Ishikawa (cell line): ENCODE data around the gene DOCK8.

Experiments
- NFIC ChIP-seq: IDR thresholded peaks from 2 replicates; pipeline ENCODE4 v1.6.1; 2012
- RAD21 ChIP-seq: IDR thresholded peaks from 2 replicates; pipeline ENCODE4 v1.6.1; 2012; ENCODE audit warnings: low read depth
- TF ChIP-seq, protein P1 (sequence below): IDR thresholded peaks from 2 replicates; pipeline ENCODE4 v1.6.1; 2012; ENCODE audit warnings: low read depth, mild to moderate bottlenecking

DNA sequence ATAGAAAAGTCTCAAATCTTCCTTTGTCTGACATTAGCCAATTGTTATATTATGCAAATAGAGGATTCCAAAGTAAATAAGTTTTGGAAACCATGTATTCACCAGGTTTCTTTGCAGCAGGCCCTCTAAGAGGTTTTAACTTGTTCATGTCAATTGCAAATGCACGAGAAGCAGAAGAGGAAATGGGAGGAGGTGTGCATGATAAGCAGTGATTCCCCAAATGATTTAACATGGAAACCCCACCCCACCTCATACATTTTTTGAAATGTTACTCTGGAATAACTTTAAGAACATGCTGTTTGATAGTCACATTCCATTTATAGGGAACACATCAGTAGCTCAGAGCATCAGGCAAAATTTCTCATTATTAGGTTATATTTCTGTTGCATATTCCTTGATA, 190.7 kb downstream of the DOCK8 start:
- no peak for TF ChIP-seq RAD21
- TF ChIP-seq NFIC: no peak
- TF ChIP-seq, protein P1, sequence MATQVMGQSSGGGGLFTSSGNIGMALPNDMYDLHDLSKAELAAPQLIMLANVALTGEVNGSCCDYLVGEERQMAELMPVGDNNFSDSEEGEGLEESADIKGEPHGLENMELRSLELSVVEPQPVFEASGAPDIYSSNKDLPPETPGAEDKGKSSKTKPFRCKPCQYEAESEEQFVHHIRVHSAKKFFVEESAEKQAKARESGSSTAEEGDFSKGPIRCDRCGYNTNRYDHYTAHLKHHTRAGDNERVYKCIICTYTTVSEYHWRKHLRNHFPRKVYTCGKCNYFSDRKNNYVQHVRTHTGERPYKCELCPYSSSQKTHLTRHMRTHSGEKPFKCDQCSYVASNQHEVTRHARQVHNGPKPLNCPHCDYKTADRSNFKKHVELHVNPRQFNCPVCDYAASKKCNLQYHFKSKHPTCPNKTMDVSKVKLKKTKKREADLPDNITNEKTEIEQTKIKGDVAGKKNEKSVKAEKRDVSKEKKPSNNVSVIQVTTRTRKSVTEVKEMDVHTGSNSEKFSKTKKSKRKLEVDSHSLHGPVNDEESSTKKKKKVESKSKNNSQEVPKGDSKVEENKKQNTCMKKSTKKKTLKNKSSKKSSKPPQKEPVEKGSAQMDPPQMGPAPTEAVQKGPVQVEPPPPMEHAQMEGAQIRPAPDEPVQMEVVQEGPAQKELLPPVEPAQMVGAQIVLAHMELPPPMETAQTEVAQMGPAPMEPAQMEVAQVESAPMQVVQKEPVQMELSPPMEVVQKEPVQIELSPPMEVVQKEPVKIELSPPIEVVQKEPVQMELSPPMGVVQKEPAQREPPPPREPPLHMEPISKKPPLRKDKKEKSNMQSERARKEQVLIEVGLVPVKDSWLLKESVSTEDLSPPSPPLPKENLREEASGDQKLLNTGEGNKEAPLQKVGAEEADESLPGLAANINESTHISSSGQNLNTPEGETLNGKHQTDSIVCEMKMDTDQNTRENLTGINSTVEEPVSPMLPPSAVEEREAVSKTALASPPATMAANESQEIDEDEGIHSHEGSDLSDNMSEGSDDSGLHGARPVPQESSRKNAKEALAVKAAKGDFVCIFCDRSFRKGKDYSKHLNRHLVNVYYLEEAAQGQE: no peak
